Astrocyte of the spinal cord (primary cell): ENCODE results near the gene AIMP1.
A peak's percentile ranks its signal among the peaks of the same experiment; 100 is the strongest.

Experiments
- DNase-seq: peaks from one replicate; pipeline ENCODE4 v3.0.0; 2011; ENCODE audit warnings: low read depth, low spot score
- H3K4me3 ChIP-seq: 2 replicates; pipeline ENCODE4 v1.5.1; 2011; ENCODE audit warnings: low read depth, mild to moderate bottlenecking, low read length, moderate library complexity
- CTCF ChIP-seq: IDR thresholded peaks from 2 replicates; pipeline ENCODE4 v1.5.1; 2012; ENCODE audit warnings: low read depth, mild to moderate bottlenecking, low read length, inconsistent platforms
- in situ Hi-C: cut with HindIII; loops from 2 replicates; pipeline ENCODE4 v1.10.0; 2017; ENCODE audit warnings: low sequenced_read_pairs

Gene AIMP1

GRCh38 chr4:106339431-106339830 lies 23.1 kb downstream of the AIMP1 start:
- no peak for TF ChIP-seq CTCF
- no peak overlapping the region for H3K4me3 ChIP-seq
- in situ Hi-C loops, result no loop called here
- no peak for DNase-seq

- TF ChIP-seq CTCF, result no peak
- no peak overlapping the region for H3K4me3 ChIP-seq
- in situ Hi-C loops, result no loop called here
- no peak for DNase-seq
Observed at GRCh38 chr4:106340774-106341173, 24.4 kb downstream of the AIMP1 start.

- TF ChIP-seq CTCF, result no peak
- H3K4me3 ChIP-seq, result no peak overlapping the region
- no peak for DNase-seq
- in situ Hi-C loops, result no loop called here
Observed at GRCh38 chr4:106343865-106344646, 27.7 kb downstream of the AIMP1 start.

GRCh38 chr4:106344647-106344970 lies 28.3 kb downstream of the AIMP1 start:
- in situ Hi-C loops, result no loop called here
- TF ChIP-seq CTCF, result no peak

GRCh38 chr4:106347167-106347566 lies 30.8 kb downstream of the AIMP1 start:
- no peak for DNase-seq
- in situ Hi-C loops, result no loop called here
- TF ChIP-seq CTCF, result no peak
- no peak overlapping the region for H3K4me3 ChIP-seq

More at GRCh38 chr4:106344647-106344970, 28.3 kb downstream of the AIMP1 start:
- DNase-seq, result peak; percentile 63
- no peak overlapping the region for H3K4me3 ChIP-seq

- in situ Hi-C loops, result no loop called here
- no peak for DNase-seq
- no peak overlapping the region for H3K4me3 ChIP-seq
- TF ChIP-seq CTCF, result no peak
Observed at GRCh38 chr4:106351016-106351415, 34.7 kb downstream of the AIMP1 start.
